Fibroblast of skin of left biceps (primary cell): ENCODE data around the gene PGAP6.
"Not testable (repeated sequence)": the region's sequence is repeated elsewhere in the genome, so short reads cannot be mapped to it uniquely, and the experiment has no call there.

Source experiments
- DNase-seq, 2 experiments: peaks; one replicate each; pipeline ENCODE4 v3.0.0-alpha.2; 2013; ENCODE audit warnings: low read depth in 2 of 2

PGAP6 gene

DNA sequence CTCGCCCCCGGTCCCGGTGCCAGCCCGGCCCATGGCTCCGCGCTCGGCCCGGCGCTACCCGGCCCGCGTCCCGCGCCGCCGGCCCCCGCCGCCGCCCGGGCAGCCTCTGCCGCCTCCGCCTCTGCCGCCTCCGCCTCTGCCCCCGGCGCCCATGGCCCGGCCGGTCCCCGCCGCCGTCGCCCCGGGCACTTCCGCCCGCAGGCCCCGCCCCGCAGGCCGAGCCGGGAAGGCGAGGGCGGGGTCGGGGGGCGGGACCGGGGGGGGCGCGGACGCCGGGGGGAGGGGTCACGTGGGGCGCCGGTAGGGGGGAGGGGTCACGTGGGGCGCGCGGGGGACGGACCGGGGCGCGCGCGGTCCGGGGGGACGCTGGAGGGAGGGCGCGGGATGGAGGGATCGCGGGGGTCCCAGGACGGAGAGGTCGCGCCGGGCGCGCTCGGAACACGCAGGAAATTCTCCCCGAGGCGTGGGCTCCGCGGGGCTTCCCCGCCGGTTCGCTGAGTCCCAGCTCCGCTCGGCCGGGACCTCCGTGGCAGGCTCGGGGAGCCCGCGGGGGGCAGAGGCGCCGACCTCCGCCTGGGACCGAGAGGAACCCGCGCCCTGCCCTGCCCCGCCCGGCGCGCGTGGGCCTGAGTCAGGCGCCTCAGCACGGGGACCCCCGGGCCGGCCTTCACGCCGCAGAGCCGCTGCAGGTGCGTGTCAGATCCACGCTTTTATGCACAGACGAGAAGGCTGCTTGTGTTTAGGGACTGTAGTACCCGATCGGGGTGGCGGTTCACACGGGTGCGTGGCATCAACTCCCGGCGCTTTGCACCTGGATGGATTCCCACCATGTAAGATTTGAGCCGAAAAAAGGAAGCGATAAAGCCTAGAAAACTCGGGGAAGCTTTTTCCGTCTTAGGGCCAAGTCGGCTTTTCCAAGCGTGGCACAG is at the start of gene PGAP6:
Gene PGAP6 (minus strand): TSS at position 190 of the 929 bp plus-strand sequence. CDS start 157 bp downstream, at position 33.
- no peak for DNase-seq

- DNase-seq: no peak
Observed at GRCh38 chr16:430904-431303, 49.1 kb upstream of the PGAP6 start.

GRCh38 chr16:427250-427649 is 45.5 kb upstream of the PGAP6 start:
- DNase-seq: no peak

DNA sequence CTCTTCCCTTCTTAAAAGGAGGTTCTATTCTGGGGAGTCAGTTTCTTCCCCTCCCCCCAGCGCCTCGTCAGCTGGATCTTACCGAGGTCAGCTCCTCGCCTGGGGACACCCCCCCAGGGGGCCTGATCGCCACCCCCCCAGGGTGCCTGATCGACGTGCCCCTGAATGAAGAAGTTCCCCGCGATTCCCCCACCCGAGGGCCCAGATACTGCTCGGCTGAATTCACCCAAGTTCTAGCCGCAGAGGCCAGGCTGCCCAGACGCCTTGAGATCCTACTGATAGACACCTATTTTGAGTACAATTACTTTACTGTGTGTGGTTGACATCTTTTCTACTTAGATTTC is 45.1 kb upstream of the PGAP6 start:
- DNase-seq: no peak

DNA sequence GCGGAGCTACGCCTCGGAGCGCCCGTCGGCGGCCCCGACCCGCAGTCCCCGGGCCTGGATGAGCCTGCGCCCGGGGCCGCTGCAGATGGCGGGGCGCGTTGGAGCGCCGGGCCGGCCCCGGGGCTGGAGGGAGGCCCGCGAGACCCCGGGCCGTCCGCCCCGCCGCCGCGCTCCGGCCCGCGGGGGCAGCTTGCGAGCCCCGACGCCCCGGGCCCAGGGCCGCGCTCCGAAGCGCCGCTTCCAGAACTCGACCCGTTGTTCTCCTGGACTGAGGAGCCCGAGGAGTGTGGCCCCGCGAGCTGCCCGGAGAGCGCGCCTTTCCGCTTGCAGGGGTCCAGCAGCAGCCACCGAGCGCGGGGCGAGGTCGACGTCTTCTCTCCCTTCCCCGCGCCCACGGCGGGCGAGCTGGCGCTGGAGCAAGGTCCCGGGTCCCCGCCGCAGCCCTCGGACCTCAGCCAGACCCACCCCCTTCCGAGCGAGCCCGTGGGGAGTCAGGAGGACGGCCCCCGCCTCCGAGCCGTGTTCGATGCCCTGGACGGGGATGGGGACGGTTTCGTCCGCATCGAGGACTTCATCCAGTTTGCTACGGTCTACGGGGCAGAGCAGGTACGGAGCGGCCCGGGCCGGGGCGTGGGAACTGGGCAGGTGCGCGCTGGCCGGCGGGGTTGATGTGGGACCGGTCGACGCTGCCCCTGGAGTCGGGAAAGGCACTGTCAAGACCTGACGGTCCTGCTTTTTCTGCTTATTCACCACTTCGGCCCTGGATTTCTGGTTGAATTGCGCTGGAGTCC is 44.5 kb upstream of the PGAP6 start:
- no peak for DNase-seq

- no peak for DNase-seq
Observed at GRCh38 chr16:425740-426114, 43.9 kb upstream of the PGAP6 start.

GRCh38 chr16:425082-425718 is 43.4 kb upstream of the PGAP6 start, which contains the start of gene RAB11FIP3:
RAB11FIP3 (plus strand) TSS chr16:425649; CDS start chr16:426007, 358 bp downstream.
- DNase-seq: peak; percentile 33 to 50

DNA sequence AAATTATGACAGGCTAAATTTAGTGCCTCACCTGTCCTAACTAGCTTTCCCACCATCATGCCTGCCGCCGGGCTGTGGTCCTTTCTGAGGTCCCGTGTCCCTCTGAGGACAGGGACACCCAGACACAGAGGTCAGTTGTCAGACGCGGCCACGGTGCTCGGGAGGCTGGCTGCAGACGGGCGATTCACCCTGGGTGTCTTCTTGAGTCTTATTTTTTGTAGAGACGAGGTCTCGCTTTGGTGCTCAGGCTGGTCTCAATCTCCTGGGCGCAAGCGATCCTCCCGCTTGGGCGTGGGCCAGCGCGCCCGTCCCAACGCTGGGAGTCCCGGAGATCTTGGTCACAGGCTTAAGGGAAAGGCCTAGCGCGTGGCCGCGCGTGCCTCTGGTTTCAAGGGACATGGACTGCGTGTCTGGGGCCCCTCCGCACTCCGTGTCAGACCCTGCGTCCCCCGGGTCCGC is 42.9 kb upstream of the PGAP6 start:
- no peak for DNase-seq

DNA sequence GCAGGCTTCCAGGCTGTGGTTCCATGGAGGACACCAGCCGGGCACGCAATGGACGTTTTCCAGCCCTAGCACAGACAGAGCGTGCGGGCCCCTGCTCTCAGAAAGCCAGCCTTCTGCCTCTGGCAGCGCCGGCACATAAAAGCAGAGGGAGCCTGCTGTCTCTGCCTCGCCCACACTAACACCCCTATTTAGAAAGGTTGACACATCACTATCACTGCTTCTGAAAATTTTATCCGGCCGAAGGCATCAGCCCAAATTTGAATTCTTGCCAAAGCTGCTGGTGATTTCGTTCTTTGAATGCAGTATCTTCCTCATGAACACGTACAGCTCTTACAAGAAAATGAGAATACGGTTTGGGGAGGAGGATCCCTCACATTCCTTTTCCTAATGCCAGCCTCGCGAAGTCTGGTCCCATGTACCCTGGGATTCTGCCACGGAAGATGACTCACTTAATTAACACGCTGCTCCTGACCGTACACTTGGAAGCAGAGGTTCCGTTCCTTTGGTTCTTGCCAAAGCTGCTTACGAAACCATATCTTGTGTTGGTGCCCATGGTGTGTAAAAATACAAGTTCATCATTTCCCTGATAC is 42.4 kb upstream of the PGAP6 start:
- DNase-seq: peak; percentile 76 to 79

DNA sequence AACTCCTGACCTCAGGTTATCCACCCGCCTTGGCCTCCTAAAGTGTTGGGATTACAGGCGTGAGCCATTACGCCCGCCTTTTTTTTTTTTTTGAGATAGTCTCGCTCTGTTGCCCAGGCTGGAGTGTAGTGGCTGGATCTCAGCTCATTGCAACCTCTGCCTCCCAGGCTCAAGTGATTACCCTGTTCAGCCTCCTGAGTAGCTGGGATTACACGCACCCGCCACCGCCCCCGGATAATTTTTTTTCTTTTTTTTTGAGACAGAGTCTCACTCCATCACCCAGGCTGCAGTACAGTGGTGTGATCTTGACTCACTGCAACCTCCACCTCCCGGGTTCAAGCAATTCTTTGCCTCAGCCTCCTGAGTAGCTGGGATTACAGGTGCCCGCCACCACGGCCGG is 40.4 kb upstream of the PGAP6 start:
- not testable (repeated sequence) for DNase-seq

DNA sequence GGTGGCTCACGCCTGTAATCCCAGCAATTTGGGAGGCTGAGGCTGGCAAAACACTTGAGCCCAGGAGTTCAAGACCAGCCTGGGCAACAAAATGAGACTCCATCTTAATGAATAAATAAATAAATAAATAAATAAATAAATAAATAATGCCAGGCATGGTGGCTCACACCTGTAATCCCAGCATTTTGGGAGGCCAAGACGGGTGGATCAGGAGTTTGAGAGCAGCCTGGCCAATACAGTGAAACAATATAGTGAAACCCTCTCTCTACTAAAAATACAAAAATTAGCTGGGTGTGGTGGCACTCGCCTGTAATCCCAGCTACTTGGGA is 33.4 kb upstream of the PGAP6 start:
- not testable (repeated sequence) for DNase-seq

DNA sequence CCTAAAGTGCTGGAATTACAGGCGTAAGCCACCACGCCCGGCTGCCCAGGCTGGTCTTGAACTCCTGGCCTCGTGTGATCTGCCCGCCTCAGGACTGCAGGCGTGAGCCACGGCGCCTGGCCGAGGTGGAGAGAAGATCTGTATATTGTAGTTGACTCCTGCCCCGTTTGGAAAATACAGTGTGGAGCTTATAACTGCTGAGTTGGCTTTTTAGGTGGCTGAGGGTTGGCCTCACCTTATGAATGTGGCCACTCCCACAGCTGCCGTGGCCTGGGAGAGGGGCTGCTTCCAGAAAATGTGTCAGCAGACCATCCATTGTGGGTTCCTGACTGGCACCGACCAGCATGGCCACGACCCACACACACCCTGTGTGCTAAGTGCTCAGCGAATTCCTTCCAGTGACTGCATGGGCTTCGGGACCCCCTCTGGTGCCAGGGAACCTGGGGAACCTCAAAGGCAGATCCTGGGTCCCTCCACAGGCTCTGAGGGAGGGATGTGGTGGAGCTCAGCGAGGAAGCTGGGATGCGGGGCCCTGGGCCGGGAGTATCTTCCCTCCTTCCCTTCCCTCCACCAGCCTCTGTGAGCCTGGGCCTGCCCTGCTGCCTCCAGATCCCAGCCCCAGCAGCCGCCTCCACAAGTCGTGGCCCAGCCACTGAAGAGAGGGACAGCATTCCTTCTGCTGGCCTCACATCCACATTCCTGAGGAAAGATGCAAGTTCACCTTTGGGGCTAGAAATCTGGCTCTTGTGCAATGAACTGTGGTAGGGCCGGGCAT is 32.8 kb upstream of the PGAP6 start:
- DNase-seq: no peak

DNA sequence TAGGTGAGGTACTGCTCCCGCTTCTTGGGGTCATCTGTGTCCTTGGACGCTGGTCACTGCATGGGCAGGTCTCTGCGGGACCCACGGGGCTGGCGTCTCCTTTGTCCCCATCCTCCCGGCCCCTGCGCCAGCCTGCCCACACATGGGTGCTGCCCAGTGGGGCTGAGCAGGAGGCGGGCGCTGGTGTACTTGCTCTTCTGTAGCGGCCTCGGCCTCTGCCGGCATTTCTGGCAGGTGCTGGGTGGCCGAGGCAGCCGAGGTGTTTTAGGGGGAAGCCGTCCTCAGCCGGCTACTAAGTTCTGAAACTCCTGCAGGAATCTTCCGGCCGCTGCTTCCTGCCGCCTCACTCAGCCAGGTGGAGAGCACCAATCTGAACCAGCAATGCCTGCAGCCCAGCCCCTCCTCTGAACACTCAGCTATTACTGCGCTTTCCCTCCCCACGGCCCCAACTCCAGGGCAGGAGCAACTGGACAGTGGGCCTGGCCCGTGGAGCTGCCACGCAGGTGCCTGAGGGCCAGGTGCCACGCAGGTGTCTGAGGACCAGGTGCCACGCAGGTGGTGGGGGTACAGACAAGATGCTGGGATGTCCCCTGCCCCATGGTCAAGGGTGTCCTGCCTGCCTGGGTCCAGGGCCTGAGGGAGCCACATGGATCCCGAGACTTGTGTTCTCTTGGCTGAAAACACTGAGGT is 29.9 kb upstream of the PGAP6 start:
- no peak for DNase-seq

DNA sequence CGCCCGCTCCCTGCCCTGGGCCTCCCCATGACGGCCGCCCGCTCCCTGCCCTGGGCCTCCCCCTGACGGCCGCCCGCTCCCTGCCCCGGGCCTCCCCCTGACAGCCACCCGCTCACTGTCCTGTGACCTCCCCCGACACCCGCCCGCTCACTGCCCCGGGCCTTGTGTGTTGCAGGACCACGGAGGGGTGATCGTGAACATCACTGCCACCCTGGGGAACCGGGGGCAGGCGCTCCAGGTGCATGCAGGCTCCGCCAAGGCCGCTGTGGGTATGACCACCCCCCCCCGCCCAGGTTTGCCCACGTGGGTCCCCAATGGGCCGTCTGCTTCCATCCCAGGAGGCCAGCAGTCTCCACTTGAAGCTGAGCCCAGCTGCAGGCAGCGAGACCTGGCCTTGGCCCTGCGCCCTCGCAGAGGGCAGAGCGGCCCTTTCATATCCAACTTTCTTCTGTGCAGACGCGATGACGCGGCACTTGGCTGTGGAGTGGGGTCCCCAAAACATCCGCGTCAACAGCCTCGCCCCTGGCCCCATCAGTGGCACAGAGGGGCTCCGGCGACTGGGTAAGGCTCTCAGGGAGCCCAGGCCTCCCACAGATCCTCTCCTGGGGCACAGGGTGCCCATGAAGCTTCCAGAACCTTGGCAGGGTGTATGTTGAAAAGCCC is 28.9 kb upstream of the PGAP6 start:
- DNase-seq: no peak

DNA sequence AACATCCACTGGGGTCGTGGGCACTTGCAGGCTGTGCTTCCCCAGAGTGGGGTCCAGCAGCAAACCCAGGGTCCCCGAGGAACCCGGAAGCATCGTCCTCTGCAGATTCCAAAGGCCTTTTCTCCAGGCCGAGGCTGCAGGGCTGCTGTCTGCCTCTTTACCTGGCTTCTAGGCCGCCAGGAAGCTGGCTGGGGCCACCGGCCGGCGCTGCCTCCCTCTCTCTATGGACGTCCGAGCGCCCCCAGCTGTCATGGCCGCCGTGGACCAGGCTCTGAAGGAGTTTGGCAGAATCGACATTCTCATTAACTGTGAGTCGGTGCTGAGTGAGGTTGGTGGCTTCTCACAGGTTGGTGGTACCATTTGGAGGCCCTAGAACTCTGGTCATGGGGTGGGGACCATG is 25.5 kb upstream of the PGAP6 start:
- DNase-seq: no peak

DNA sequence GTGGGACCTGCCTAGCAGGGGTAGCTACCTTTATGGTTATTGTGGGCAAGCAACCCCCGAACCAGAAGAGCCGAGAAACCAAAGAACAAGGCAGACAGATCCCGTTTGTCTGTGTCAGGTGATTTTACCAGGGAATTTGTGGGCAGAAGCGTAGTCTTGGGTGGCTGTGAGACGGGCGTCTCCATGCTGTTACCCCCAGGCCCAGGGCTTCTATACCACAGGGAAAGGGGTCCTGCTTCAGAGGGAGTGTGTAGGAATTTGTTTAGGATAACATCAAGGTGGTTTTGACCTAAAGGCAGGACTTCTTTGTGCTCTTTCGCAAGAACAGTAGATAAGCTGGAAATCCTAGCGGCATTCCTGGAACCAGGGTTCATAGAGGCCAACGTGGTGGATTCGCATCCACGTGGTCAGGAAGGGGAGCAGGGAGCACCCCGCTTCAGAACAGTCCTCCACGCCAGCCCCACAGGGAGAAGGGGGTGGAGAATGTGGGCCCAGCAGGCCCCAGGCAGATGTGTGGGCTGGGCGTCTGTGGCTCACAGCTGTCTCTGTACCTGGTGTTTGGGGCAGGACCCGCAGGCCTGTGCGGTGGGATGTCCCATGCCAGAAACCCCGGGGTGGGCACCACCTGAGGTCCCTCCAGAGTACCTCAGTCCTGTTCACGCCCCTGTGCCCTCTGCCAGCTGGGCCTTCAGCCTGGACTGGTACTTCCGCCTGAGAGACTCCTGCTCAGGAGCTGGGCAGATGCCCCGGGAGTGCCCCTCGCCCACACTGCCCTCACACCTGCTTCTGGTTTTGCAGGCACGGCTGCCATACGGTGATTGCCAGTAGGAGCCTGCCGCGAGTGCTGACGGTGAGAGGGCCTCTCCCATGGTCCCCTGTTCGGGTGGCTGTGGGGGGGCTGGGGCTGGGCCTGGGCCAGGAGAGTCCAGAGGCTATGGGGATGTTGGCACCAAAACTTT is 24.0 kb upstream of the PGAP6 start:
- no peak for DNase-seq

- DNase-seq: no peak
Observed at GRCh38 chr16:404971-405486, 23.3 kb upstream of the PGAP6 start.

- peak; percentile 68 to 74 for DNase-seq
Observed at GRCh38 chr16:401468-402348, 19.9 kb upstream of the PGAP6 start, which contains the start of gene DECR2. DECR2 (plus strand) TSS chr16:401885; CDS start chr16:401964, 79 bp downstream.
